ENCODE results near the gene DHRS2. TPM values are rescaled to one million over a fixed set of nuclear protein-coding genes. Genes with fewer than 3 reads are reported as not detected.

The DHRS2 gene
- total RNA-seq, 4 donors from 2014 or later: 0.63 to 0.66 TPM; not detected in 2

DNA sequence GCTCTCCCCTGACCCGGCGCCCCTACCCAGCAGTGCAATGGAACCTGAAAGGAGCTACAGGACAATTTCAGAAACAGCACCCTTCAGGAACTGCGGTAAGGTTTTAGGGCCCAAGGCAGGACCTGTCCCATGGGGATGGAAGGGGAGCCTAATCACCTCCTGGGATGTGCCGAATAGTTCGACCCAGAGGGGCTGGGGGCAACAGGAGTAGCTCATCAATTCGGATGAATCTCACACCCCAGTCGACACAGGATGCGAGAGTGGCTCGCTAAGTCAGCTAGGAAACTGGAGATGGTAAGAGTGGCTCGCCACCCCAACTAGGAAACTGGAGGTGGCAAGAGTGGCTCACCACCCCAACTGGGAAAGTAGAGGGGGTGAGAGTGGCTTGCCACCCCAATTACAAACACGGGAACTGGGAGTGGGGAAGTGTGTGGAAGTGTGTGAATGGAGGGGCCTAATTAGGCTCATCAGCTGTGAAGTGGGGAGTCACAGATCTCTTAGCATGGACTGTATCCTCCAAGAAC is 57.1 kb downstream of the DHRS2 start:
- H3K36me3 ChIP-seq: no peaks in the 10 kb centered on the region
- intact Hi-C loops (cut with DNase I): no loop called here
- H3K27ac ChIP-seq (replicated peaks in 1 of 4): no peak overlapping the region
- peaks cover 22 to 33% (median 26%) of the 10 kb centered on the region in 4 donors for H3K4me1 ChIP-seq
- no peak for DNase-seq (ENCODE audit: extremely low spot score)
- H3K4me3 ChIP-seq: no peak overlapping the region
- 82% methylated on average over 11 of the region's 11 CpGs for WGBS
- H3K9me3 ChIP-seq: peaks cover 0 to 9% (median 0%) of the 10 kb centered on the region in 4 donors
- TF ChIP-seq, protein P1, sequence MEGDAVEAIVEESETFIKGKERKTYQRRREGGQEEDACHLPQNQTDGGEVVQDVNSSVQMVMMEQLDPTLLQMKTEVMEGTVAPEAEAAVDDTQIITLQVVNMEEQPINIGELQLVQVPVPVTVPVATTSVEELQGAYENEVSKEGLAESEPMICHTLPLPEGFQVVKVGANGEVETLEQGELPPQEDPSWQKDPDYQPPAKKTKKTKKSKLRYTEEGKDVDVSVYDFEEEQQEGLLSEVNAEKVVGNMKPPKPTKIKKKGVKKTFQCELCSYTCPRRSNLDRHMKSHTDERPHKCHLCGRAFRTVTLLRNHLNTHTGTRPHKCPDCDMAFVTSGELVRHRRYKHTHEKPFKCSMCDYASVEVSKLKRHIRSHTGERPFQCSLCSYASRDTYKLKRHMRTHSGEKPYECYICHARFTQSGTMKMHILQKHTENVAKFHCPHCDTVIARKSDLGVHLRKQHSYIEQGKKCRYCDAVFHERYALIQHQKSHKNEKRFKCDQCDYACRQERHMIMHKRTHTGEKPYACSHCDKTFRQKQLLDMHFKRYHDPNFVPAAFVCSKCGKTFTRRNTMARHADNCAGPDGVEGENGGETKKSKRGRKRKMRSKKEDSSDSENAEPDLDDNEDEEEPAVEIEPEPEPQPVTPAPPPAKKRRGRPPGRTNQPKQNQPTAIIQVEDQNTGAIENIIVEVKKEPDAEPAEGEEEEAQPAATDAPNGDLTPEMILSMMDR (IDR thresholded peaks at IDR 0.05): no peak
- TF ChIP-seq POLR2AphosphoS5 (IDR thresholded peaks at IDR 0.05) (no peak), POLR2A (IDR thresholded peaks at IDR 0.05; ENCODE audit: low read depth) (no peak), EP300 (IDR thresholded peaks at IDR 0.05) (no peak)
- no peaks in the 10 kb centered on the region for H3K27me3 ChIP-seq

DNA sequence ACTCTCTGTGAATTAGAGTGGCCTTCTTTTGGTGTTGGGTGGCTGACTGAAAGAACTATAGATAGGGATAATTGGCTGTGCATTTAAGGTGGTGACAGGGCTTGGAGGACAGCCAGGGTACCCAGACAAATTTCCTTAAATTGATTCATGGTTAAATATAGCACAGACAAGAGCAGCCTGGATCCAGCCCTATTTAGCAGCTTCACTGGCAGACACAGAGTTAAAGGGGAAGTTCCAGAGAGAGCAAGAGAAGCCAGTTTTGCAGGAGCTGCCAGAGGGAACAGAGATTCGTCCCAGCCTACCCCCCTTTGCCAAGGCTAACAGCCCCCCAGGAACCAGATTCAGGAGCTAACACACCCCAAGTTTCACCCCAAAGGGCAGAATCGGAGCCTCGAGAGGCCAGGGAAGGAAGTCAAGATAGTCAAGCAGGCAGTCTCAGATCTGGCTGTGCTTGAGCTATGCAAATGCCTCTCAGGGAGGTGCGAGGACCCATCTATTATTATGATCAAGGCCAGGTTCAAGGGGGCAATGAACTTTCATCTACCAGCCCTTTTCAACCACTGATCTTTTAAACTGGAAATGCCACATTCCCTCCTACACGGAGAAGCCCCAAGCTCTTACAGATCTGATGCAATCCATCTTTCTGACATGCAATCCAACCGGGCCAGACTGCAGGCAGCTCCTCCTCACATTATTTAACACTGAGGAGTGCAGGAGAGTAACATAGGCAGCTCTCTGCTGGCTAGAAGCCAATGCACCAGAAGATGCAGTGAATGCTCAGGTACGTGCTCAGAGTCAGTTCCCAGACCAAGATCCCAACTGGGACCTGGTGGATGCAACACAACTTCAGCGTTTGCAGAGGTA is 58.2 kb downstream of the DHRS2 start:
- Histone ChIP-seq H3K36me3 (no peaks in the 10 kb centered on the region), H3K9me3 (peaks cover 0 to 9% (median 0%) of the 10 kb centered on the region in 4 donors), H3K27me3 (no peaks in the 10 kb centered on the region), H3K27ac (replicated peaks in 1 of 4) (no peak overlapping the region), H3K4me3 (no peak overlapping the region), H3K4me1 (peaks cover 22 to 33% (median 26%) of the 10 kb centered on the region in 4 donors)
- TF ChIP-seq POLR2AphosphoS5 (IDR thresholded peaks at IDR 0.05) (no peak), EP300 (IDR thresholded peaks at IDR 0.05) (no peak), POLR2A (IDR thresholded peaks at IDR 0.05; ENCODE audit: low read depth) (no peak)
- TF ChIP-seq, protein P1 (IDR thresholded peaks at IDR 0.05): no peak
- no peak for DNase-seq (ENCODE audit: extremely low spot score)
- intact Hi-C loops (cut with DNase I): no loop called here
- 7% methylated on average over 8 of the region's 8 CpGs for WGBS

Other genes with a start within 250 kb of the DHRS2 start
- under 1 TPM in 3 of 4 donors, not detected in 1; under 0.01 to 0.06 (median under 0.01) TPM for gene MYH6, start 228.1 kb upstream of the DHRS2 start, total RNA-seq
- under 1 TPM in 2 of 4 donors, not detected in 2; 0.11 to 0.26 TPM for gene MYH7, start 200.7 kb upstream of the DHRS2 start, total RNA-seq
- gene NGDN, start 166.7 kb upstream of the DHRS2 start, total RNA-seq: 10 to 100 TPM; 21.6 to 43.2 (median 34.0) TPM
- gene ZFHX2, start 84.6 kb upstream of the DHRS2 start, total RNA-seq: 1 to 10 TPM in 3 of 4 donors, under 1 TPM in 1; 0.50 to 1.8 (median 1.2) TPM
- 10 to 100 TPM; 18.3 to 20.0 (median 19.7) TPM for gene THTPA, start 80.1 kb upstream of the DHRS2 start, total RNA-seq
- gene AP1G2, start 68.6 kb upstream of the DHRS2 start, total RNA-seq: 10 to 100 TPM; 15.9 to 30.2 (median 20.0) TPM
- gene JPH4, start 57.6 kb upstream of the DHRS2 start, total RNA-seq: 1 to 10 TPM in 3 of 4 donors, under 1 TPM in 1; 0.83 to 2.8 (median 2.0) TPM